Caco-2 (cell line): ENCODE measurements around the gene PLEKHH2. TPM values are rescaled to one million over a fixed set of nuclear protein-coding genes. Genes with fewer than 3 reads are reported as not detected.

ENCODE experiments used
- BruUV-seq: library from RNA; stranded (reverse); fragments of 400-500 nt; replicated peaks from 2 replicates; lab custom pipeline; 2021; lab: Mats Ljungman, UMichigan
- CTCF ChIA-PET: fragments of 300-600 bp; sonication (Branson Sonifier 250); formaldehyde crosslinking; loops from one replicate; lab custom pipeline; 2022; ENCODE audit warnings: antibody characterized with exemption; lab: Charles Lee
- POLR2A ChIA-PET: fragments of 300-600 bp; sonication (Branson Sonifier 250); formaldehyde crosslinking; loops from one replicate; lab custom pipeline; 2022; ENCODE audit warnings: antibody characterized with exemption; lab: Charles Lee
- DNase-seq, 2 experiments: peaks; one replicate each; pipeline versions ENCODE4 v3.0.0 to v3.0.0-alpha.2; 2020 to 2022
- H3K27me3 ChIP-seq: replicated peaks from 2 replicates; pipeline ENCODE4 v1.6.0; 2011; ENCODE audit warnings: low read length; ENCODE audit not compliant: control insufficient read depth, insufficient read depth
- H3K36me3 ChIP-seq: 2 replicates; pipeline ENCODE4 v1.5.1; 2011; ENCODE audit warnings: low read length; ENCODE audit not compliant: control insufficient read depth, insufficient read depth
- H3K4me1 ChIP-seq: fragments of 250-450 bp; sonication (Bioruptor Pico); 2 replicates; pipeline ENCODE4 v1.5.1; 2020; ENCODE audit warnings: mild to moderate bottlenecking
- H3K4me3 ChIP-seq: 2 replicates; pipeline ENCODE4 v1.5.1; 2011; ENCODE audit warnings: low read depth, mild to moderate bottlenecking, control low read depth, low read length
- H3K9me3 ChIP-seq: fragments of 250-450 bp; sonication (Bioruptor Pico); 2 replicates; pipeline ENCODE4 v1.5.1; 2020; ENCODE audit warnings: mild to moderate bottlenecking, moderate library complexity
- H3K27ac Mint-ChIP-seq: one replicate; pipeline ENCODE4 v1.8.0; 2022; ENCODE audit warnings: mixed read lengths; ENCODE audit not compliant: unreplicated experiment
- H3K27me3 Mint-ChIP-seq: one replicate; pipeline ENCODE4 v1.8.0; 2022; ENCODE audit warnings: mixed read lengths; ENCODE audit not compliant: insufficient read depth, unreplicated experiment
- H3K36me3 Mint-ChIP-seq: one replicate; pipeline ENCODE4 v1.8.0; 2022; ENCODE audit warnings: mild to moderate bottlenecking, mixed read lengths; ENCODE audit not compliant: insufficient read depth, unreplicated experiment
- H3K4me1 Mint-ChIP-seq: one replicate; pipeline ENCODE4 v1.8.0; 2022; ENCODE audit warnings: low read depth, mixed read lengths; ENCODE audit not compliant: unreplicated experiment
- H3K4me3 Mint-ChIP-seq: one replicate; pipeline ENCODE4 v1.8.0; 2022; ENCODE audit warnings: mild to moderate bottlenecking, moderate library complexity, mixed read lengths; ENCODE audit not compliant: unreplicated experiment
- H3K9me3 Mint-ChIP-seq: one replicate; pipeline ENCODE4 v1.8.0; 2022; ENCODE audit warnings: mixed read lengths; ENCODE audit not compliant: unreplicated experiment
- intact Hi-C: fragments of 100-400 bp; cut with micrococcal nuclease; formaldehyde crosslinking; loops from one replicate; pipeline ENCODE4 v1.10.0; 2022; ENCODE audit not compliant: unreplicated experiment
- total RNA-seq: library from RNA; stranded (reverse); gene quantifications from 2 replicates; pipeline ENCODE4 v1.2.3, GENCODE V29; 2022
- TF ChIP-seq, protein P1 (sequence below), 2 experiments: fragments of 200-600 bp in 1 of 2; IDR thresholded peaks; 1 replicate in 1 of 2; 2 replicates in 1 of 2; pipeline versions ENCODE4 v1.5.1 to v1.8.0; 2011 to 2022; ENCODE audit warnings: antibody characterized with exemption in 1 of 2, control low read depth in 1 of 2, inconsistent platforms in 1 of 2, low read depth in 1 of 2, low read length in 1 of 2, mild to moderate bottlenecking in 1 of 2, moderate library complexity in 1 of 2; ENCODE audit not compliant: insufficient read depth in 1 of 2, severe bottlenecking in 1 of 2, unreplicated experiment in 1 of 2

PLEKHH2 gene
- total RNA-seq, 1 experiment from 2014 or later: 1.5 TPM

DNA sequence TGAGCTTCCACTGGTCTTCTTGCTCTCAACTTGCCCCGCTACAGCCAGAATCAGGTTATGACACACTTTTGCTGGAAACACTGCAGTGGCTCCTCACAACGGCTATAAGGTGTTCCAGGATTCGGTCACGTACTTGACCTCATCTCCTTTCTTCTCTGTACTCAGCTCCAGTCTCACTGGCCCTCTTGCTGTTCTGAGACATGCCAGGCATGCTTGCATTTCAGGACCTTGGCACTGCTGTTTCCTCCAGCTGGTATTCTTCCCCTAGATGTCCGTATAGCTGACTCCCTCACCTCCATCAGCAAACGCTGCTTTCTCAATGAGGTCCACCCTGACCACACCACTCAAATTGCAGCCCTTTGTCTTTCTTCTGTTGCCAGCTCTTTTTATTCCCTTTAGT, 71.1 kb downstream of the PLEKHH2 start:
- no TSS peak for BruUV-seq
- Histone ChIP-seq H3K4me3 (no peak overlapping the region), H3K36me3 (no peaks in the 10 kb centered on the region), H3K27me3 (no peaks in the 10 kb centered on the region), H3K4me1 (no peaks in the 10 kb centered on the region), H3K9me3 (no peaks in the 10 kb centered on the region)
- Mint-ChIP-seq H3K36me3 (no peaks in the 10 kb centered on the region), H3K4me3 (no peak overlapping the region), H3K4me1 (no peaks in the 10 kb centered on the region), H3K27me3 (peaks cover 6% of the 10 kb centered on the region), H3K9me3 (no peaks in the 10 kb centered on the region), H3K27ac (no peak overlapping the region)
- intact Hi-C loops: no loop called here
- DNase-seq: no peak
- CTCF ChIA-PET: no interaction called here
- TF ChIP-seq, protein P1, sequence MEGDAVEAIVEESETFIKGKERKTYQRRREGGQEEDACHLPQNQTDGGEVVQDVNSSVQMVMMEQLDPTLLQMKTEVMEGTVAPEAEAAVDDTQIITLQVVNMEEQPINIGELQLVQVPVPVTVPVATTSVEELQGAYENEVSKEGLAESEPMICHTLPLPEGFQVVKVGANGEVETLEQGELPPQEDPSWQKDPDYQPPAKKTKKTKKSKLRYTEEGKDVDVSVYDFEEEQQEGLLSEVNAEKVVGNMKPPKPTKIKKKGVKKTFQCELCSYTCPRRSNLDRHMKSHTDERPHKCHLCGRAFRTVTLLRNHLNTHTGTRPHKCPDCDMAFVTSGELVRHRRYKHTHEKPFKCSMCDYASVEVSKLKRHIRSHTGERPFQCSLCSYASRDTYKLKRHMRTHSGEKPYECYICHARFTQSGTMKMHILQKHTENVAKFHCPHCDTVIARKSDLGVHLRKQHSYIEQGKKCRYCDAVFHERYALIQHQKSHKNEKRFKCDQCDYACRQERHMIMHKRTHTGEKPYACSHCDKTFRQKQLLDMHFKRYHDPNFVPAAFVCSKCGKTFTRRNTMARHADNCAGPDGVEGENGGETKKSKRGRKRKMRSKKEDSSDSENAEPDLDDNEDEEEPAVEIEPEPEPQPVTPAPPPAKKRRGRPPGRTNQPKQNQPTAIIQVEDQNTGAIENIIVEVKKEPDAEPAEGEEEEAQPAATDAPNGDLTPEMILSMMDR (IDR thresholded peaks at IDR 0.05; ENCODE audit: insufficient read depth in 1 of 2, low read depth in 1 of 2, low read length in 1 of 2, severe bottlenecking in 1 of 2, unreplicated experiment in 1 of 2): no peak
- POLR2A ChIA-PET: no interaction called here

DNA sequence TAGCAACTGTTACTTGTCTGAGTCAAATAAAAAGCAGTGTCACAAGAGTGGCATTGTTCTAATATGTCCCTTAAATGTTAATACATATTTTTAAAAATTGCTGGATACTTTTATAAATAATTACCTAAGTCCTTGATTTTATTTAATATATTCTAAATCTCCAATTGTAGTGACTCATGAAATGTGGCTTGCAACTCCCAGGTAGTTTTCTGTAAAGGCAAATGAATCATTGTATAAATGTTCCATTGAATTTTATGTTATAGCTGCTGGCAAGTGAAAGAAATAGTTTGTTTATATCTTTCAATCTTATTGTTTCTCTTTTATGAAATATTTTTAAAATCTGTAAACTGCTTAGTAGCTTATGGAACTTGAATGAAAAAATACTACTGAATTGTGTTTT, 71.8 kb downstream of the PLEKHH2 start:
- Mint-ChIP-seq H3K36me3 (no peaks in the 10 kb centered on the region), H3K27ac (no peak overlapping the region), H3K27me3 (peaks cover 6% of the 10 kb centered on the region), H3K4me1 (no peaks in the 10 kb centered on the region), H3K9me3 (no peaks in the 10 kb centered on the region), H3K4me3 (no peak overlapping the region)
- Histone ChIP-seq H3K9me3 (no peaks in the 10 kb centered on the region), H3K4me3 (no peak overlapping the region), H3K36me3 (no peaks in the 10 kb centered on the region), H3K27me3 (no peaks in the 10 kb centered on the region), H3K4me1 (no peaks in the 10 kb centered on the region)
- no peak for DNase-seq
- ChIA-PET POLR2A (no interaction called here), CTCF (no interaction called here)
- no TSS peak for BruUV-seq
- intact Hi-C loops: no loop called here
- TF ChIP-seq, protein P1 (IDR thresholded peaks at IDR 0.05; ENCODE audit: insufficient read depth in 1 of 2, low read depth in 1 of 2, low read length in 1 of 2, severe bottlenecking in 1 of 2, unreplicated experiment in 1 of 2): no peak

DNA sequence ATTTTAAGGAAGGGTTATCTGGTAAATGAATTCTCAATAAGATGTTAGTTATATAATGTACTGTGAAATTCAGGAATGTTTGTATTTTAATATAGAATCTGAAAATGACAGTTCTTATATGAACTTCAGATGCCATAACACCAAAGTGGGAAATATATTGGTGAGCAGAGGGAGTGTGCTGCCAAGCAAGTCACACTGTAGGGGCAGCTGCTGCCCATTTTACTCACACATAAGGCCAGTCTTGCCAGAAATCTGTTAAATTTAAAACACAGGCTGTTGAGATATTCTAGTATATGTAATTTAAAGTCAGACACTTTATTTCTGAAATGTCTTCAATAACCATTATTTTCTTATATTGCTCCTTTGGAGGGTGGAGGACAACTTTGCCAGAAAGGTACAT, 73.8 kb downstream of the PLEKHH2 start:
- Mint-ChIP-seq H3K27me3 (peaks cover 11% of the 10 kb centered on the region), H3K27ac (no peak overlapping the region), H3K36me3 (no peaks in the 10 kb centered on the region), H3K4me1 (no peaks in the 10 kb centered on the region), H3K4me3 (no peak overlapping the region), H3K9me3 (no peaks in the 10 kb centered on the region)
- no TSS peak for BruUV-seq
- intact Hi-C loops: no loop called here
- H3K4me3 ChIP-seq: no peak overlapping the region
- POLR2A ChIA-PET: no interaction called here
- TF ChIP-seq, protein P1 (IDR thresholded peaks at IDR 0.05; ENCODE audit: insufficient read depth in 1 of 2, low read depth in 1 of 2, low read length in 1 of 2, severe bottlenecking in 1 of 2, unreplicated experiment in 1 of 2): no peak
- no peaks in the 10 kb centered on the region for H3K27me3 ChIP-seq
- no peaks in the 10 kb centered on the region for H3K36me3 ChIP-seq
- CTCF ChIA-PET: no interaction called here
- no peaks in the 10 kb centered on the region for H3K4me1 ChIP-seq
- H3K9me3 ChIP-seq: no peaks in the 10 kb centered on the region
- DNase-seq: no peak
